Vagina (tissue), 2 donors: ENCODE measurements around the gene KCNH8.

ENCODE experiments used
- POLR2A ChIP-seq, 2 donors: fragments of 450-650 bp; IDR thresholded peaks; one replicate each; pipeline ENCODE4 v1.6.1; 2017; ENCODE audit warnings: antibody characterized with exemption in 2 of 2, mild to moderate bottlenecking in 2 of 2, moderate library complexity in 2 of 2
- TF ChIP-seq, protein P1 (sequence below), 3 experiments: fragments of 450-650 bp in 2 of 3; fragments of 200-600 bp in 1 of 3; sonication (generic) in 1 of 3; IDR thresholded peaks; one replicate each; pipeline ENCODE4 v1.5.1; 2017 to 2019; ENCODE audit warnings: antibody characterized with exemption in 3 of 3, mild to moderate bottlenecking in 2 of 3, moderate library complexity in 2 of 3

DNA sequence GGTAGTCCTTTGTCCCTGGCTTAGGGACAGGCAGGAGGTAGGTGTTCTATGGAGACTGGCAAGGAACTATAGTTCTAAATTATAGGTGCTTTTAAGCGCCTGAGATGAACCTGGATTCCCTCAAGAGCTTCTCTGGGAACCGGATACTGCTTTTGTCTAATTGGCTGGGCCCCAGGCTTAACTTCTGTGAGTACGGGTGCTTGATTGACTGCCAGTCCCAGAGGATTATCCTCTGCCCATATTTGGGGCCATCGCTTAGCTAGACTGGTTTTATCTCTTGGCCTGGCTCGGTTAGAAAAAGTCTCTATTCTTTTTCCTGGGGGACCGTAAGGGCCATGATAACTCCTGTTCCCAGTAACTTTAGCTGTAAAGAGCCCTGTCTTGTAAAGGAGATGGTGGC lies 339.1 kb downstream of the KCNH8 start:
- TF ChIP-seq, protein P1, sequence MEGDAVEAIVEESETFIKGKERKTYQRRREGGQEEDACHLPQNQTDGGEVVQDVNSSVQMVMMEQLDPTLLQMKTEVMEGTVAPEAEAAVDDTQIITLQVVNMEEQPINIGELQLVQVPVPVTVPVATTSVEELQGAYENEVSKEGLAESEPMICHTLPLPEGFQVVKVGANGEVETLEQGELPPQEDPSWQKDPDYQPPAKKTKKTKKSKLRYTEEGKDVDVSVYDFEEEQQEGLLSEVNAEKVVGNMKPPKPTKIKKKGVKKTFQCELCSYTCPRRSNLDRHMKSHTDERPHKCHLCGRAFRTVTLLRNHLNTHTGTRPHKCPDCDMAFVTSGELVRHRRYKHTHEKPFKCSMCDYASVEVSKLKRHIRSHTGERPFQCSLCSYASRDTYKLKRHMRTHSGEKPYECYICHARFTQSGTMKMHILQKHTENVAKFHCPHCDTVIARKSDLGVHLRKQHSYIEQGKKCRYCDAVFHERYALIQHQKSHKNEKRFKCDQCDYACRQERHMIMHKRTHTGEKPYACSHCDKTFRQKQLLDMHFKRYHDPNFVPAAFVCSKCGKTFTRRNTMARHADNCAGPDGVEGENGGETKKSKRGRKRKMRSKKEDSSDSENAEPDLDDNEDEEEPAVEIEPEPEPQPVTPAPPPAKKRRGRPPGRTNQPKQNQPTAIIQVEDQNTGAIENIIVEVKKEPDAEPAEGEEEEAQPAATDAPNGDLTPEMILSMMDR (IDR thresholded peaks at IDR 0.05) = no peak
- TF ChIP-seq POLR2A (IDR thresholded peaks at IDR 0.05) = no peak
